Urinary bladder (tissue), 4 donors: ENCODE data around the gene CNTD1. TPM values are rescaled to one million over a fixed set of nuclear protein-coding genes. Genes with fewer than 3 reads are reported as not detected.
"Not testable (repeated sequence)": the region's sequence is repeated elsewhere in the genome, so short reads cannot be mapped to it uniquely, and the experiment has no call there.

Experiments
- DNase-seq: peaks from one replicate; pipeline ENCODE4 v3.0.0-alpha.2; 2015; ENCODE audit errors: extremely low spot score
- H3K27ac ChIP-seq: one replicate; pipeline ENCODE4 v1.5.1; 2013; ENCODE audit warnings: low read depth, mild to moderate bottlenecking, moderate library complexity
- H3K36me3 ChIP-seq: one replicate; pipeline ENCODE4 v1.6.1; 2013; ENCODE audit warnings: mild to moderate bottlenecking, moderate library complexity; ENCODE audit not compliant: insufficient read depth
- H3K4me1 ChIP-seq: one replicate; pipeline ENCODE4 v1.6.1; 2013; ENCODE audit warnings: mild to moderate bottlenecking, moderate library complexity; ENCODE audit not compliant: insufficient read depth
- H3K4me3 ChIP-seq: one replicate; pipeline ENCODE4 v1.5.1; 2013; ENCODE audit warnings: low read depth, low read length
- whole genome bisulfite sequencing: extraction: QIAGEN DNeasy Blood & Tissue Kit; methylation state at CpG from one replicate; pipeline ENCODE4 v1.1.7; 2013; 5-methylcytosine and 5-hydroxymethylcytosine counted together
- polyA plus RNA-seq: library from polyadenylated mRNA; stranded (reverse); fragments of 200-250 nt; gene quantifications from one replicate; pipeline ENCODE4 v1.2.3, GENCODE V29; 2013
- total RNA-seq: library from RNA; depleted of rRNA; stranded (reverse); fragments of >200 nt; gene quantifications from one replicate; pipeline ENCODE4 v1.2.3, GENCODE V29; 2014
- donor health status: healthy with polysubstance abuse.
- donor health status: healthy.

The CNTD1 gene
- total and polyA plus RNA-seq, 2 donors: 0.37 to 0.71 TPM

DNA sequence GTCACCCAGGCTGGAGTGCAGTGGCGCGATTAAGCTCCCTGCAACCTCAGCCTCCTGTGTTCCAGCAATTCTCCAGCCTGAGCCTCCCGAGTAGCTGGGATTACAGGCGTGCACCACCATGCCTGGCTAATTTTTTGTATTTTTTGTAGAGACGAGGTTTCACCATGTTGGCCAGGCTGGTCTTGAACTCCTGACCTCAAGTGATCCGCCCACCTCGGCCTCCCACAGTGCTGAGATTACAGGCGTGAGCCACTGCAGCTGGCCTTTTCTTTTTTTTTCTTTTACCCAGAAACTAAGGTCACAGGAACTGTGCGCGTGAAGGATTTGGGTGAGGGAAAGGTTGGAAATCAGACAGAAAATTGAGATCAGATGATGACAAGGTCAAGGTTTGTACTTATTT is 28.7 kb upstream of the CNTD1 start:
- not testable (repeated sequence) for H3K27ac ChIP-seq, H3K4me3 ChIP-seq, H3K36me3 ChIP-seq, DNase-seq, H3K4me1 ChIP-seq
- 74% methylated on average over 10 of the region's 10 CpGs for WGBS

DNA sequence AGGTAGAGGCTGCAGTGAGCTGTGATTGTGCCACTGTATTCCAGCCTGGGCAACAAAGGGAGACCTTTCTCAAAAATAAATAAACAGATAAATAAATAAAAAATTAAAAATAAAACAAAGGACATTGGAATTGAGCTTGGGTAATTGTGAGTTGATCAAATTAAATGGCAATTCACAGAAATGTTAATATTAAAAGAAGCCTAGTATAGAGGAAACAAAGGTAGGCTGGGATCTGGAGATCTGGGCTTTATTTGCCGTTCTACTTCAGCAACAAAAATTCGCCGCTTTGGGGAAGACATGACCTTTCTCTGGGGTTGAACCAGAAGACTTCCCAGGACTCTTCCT is 25.7 kb upstream of the CNTD1 start:
- no peaks in the 10 kb centered on the region for H3K36me3 ChIP-seq
- no peak for DNase-seq
- H3K4me3 ChIP-seq: peak overlapping the region; percentile 74
- no peaks in the 10 kb centered on the region for H3K4me1 ChIP-seq
- H3K27ac ChIP-seq: no peak overlapping the region
- 4% methylated on average over 3 of the region's 3 CpGs for WGBS

- under 1% methylated on average over 39 of the region's 39 CpGs for WGBS
- DNase-seq: no peak
- Histone ChIP-seq H3K4me1 (no peaks in the 10 kb centered on the region), H3K4me3 (peak within 1 kb of the TSS; percentile 74), H3K36me3 (no peaks in the 10 kb centered on the region), H3K27ac (peak within 1 kb of the TSS; percentile 79)
Measured at GRCh38 chr17:42773290-42774035, 25.2 kb upstream of the CNTD1 start, which contains the start of gene VPS25. VPS25 (plus strand) TSS chr17:42773449; CDS start chr17:42773476, 27 bp downstream.

- WGBS: 76% methylated on average over 3 of the region's 3 CpGs
- Histone ChIP-seq H3K4me3 (peak overlapping the region; percentile 74), H3K4me1 (no peaks in the 10 kb centered on the region), H3K36me3 (no peaks in the 10 kb centered on the region), H3K27ac (no peak overlapping the region)
- DNase-seq: no peak
Measured at GRCh38 chr17:42774066-42774745, 24.5 kb upstream of the CNTD1 start.

DNA sequence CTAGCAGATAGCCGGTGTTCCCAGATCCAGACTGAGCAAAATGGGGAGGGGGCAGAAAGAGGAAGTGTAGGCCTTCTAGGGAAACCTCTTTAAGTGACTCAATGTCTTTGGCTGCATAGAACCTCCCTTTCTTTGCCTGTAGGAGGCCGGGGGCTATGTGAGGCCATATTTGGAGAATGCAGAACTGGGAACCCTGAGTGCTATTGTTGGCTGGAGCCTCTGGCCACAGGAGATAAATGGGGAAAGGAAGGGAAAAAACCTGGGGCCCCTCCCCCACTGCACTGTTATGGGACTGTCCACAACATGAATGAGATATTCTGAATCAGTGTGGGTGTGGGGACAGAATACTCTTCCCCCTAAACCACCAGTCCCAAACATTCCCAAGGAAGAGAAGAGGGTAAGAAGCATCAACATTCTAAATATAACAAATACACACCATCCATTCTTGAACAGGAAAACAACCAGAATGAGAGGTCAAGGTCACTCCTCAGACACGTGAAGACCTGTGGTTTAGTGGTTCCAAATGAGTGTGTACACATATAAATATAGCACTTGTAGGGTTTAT is 23.0 kb upstream of the CNTD1 start:
- no peaks in the 10 kb centered on the region for H3K36me3 ChIP-seq
- WGBS: 76% methylated on average over 3 of the region's 3 CpGs
- H3K4me1 ChIP-seq: no peaks in the 10 kb centered on the region
- H3K27ac ChIP-seq: no peak overlapping the region
- no peak overlapping the region for H3K4me3 ChIP-seq
- DNase-seq: no peak

- Histone ChIP-seq H3K36me3 (no peaks in the 10 kb centered on the region), H3K4me3 (no peak overlapping the region), H3K27ac (no peak overlapping the region), H3K4me1 (peaks cover 2% of the 10 kb centered on the region)
- 93% methylated on average over 5 of the region's 5 CpGs for WGBS
- DNase-seq: no peak
Measured at GRCh38 chr17:42778570-42778969, 20.1 kb upstream of the CNTD1 start.

- no peaks in the 10 kb centered on the region for H3K36me3 ChIP-seq
- 68% methylated on average over 3 of the region's 3 CpGs for WGBS
- DNase-seq: no peak
- H3K4me3 ChIP-seq: no peak overlapping the region
- no peak overlapping the region for H3K27ac ChIP-seq
- peaks cover 2% of the 10 kb centered on the region for H3K4me1 ChIP-seq
Measured at GRCh38 chr17:42779304-42779935, 19.2 kb upstream of the CNTD1 start.

GRCh38 chr17:42779936-42780850 is 18.5 kb upstream of the CNTD1 start, which contains the start of gene WNK4:
WNK4 (plus strand) TSS chr17:42780610; CDS start chr17:42780699, 89 bp downstream.
- DNase-seq: no peak
- Histone ChIP-seq H3K4me3 (peak within 1 kb of the TSS; percentile 34), H3K4me1 (peaks cover 2% of the 10 kb centered on the region), H3K27ac (no peak within 1 kb of the TSS), H3K36me3 (no peaks in the 10 kb centered on the region)
- WGBS: 4% methylated on average over 65 of the region's 65 CpGs

GRCh38 chr17:42780851-42781638 is 17.6 kb upstream of the CNTD1 start:
- no peak for DNase-seq
- peaks cover 2% of the 10 kb centered on the region for H3K4me1 ChIP-seq
- no peak overlapping the region for H3K27ac ChIP-seq
- peak overlapping the region; percentile 34 for H3K4me3 ChIP-seq
- H3K36me3 ChIP-seq: no peaks in the 10 kb centered on the region
- WGBS: 5% methylated on average over 39 of the region's 39 CpGs

DNA sequence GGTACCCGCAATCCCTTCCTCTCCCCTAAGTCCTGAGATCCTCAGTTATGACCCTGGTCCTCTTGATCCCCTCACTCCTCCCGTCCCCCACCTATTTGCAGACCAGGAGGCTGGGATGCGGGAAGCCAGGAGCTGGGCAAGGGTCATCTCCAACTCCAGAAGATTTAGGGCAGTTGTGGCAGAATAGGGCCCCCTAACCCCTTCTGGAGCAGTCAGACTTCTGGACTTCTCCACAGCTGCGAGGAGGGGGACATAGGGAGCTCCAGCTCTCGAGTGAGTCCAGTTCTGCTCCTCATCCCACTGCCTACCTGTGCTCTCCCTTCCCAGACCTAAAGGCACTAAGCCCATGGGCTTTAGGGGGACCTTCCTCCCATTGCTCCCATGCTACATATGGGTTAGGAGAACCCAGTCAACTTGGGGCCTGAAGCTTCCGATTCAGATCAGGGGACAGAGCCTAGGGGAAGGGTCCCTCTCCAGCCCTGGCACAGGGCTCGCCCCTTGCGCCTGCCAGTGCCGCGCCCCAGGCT is 17.0 kb upstream of the CNTD1 start:
- Histone ChIP-seq H3K36me3 (no peaks in the 10 kb centered on the region), H3K27ac (no peak overlapping the region), H3K4me1 (peaks cover 2% of the 10 kb centered on the region), H3K4me3 (no peak overlapping the region)
- 32% methylated on average over 10 of the region's 10 CpGs for WGBS
- DNase-seq: no peak

DNA sequence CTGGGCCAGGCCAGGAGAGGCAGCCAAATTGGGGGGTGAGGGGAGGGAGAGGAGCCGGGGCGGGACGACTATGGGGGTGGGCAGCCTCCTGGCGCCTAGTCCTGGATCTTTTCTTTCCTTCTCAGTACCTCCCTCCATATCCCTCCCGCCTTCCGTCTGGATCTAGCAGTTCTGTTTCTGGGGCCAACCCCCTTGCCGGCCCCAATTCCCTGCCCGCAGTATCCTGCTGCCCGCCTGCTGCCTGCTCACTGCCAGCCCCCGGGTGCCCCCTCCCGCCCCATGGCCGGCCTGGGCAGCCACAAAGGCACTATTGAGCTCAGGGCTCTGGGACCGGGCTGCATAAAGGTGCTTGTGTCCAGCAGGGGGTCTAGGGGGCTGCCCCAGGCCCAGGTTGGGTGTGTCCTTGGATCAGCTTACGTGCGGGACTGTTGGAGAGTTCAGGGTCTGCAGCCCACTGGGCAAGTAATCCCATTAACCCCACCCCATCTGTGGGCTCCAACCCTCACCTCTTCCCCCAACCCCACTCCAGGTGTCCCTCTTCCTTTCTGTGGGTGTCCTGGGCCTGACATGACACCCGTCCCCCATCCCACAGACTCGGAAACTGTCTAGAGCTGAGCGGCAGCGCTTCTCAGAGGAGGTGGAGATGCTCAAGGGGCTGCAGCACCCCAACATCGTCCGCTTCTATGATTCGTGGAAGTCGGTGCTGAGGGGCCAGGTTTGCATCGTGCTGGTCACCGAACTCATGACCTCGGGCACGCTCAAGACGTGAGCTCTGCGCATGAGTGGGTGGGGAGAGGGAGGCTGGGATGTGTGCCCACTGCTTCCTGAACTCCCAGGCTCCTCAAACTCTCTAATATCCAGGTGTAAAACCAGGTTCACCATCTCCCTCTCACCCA is 16.2 kb upstream of the CNTD1 start:
- Histone ChIP-seq H3K4me1 (peaks cover 2% of the 10 kb centered on the region), H3K4me3 (peak overlapping the region; percentile 10), H3K36me3 (no peaks in the 10 kb centered on the region), H3K27ac (no peak overlapping the region)
- no peak for DNase-seq
- WGBS: 26% methylated on average over 29 of the region's 29 CpGs
